HG02642 (cell line): ENCODE results near the gene MOBP.
"Not testable (repeated sequence)": the region's sequence is repeated elsewhere in the genome, so short reads cannot be mapped to it uniquely, and the experiment has no call there.

ENCODE experiments used
- ATAC-seq: cut with Tn5 transposase; IDR thresholded peaks from one replicate; pipeline ENCODE4 v1.9.1; 2021; ENCODE audit warnings: mild to moderate bottlenecking; ENCODE audit not compliant: unreplicated experiment, poor library complexity

MOBP gene, protein sequence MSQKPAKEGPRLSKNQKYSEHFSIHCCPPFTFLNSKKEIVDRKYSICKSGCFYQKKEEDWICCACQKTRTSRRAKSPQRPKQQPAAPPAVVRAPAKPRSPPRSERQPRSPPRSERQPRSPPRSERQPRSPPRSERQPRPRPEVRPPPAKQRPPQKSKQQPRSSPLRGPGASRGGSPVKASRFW

DNA sequence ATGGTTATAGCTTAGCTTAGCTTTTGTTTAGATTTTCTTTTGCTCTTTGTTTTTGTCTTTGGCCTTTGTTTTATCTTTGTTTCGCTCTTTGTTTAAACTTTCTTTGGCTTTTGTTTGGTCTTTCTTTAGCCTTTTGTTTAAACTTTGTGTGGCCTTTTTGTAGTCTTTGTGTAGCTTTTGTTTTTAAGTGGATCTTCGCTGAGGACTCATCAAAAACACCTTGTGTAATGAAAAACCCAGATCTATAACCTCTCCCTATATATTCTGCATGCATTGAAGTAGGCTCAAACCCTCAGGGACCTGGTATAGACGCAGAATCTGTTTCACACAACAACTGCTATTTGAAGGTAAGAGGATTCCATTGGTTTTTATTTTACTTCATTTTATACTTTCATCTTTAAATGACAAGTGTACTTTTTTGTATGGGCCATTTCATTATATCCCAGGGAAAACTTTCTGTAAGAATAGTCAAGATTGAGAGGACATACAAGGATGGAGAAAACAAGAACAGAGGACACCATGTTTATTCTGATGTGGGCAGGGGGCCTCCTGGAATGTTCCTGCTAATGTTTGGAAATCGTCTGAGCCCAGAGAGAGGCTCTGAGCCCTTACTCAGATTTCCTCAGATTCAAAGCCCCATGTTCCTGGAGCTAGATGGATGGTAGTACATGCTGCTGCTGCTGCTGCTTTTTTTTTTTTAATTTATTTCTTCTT is at the start of gene MOBP:
MOBP (plus strand) TSS at position 287 of the 714 bp plus-strand sequence. CDS start 34,390 bp downstream, outside the sequence.
- no peak for ATAC-seq

DNA sequence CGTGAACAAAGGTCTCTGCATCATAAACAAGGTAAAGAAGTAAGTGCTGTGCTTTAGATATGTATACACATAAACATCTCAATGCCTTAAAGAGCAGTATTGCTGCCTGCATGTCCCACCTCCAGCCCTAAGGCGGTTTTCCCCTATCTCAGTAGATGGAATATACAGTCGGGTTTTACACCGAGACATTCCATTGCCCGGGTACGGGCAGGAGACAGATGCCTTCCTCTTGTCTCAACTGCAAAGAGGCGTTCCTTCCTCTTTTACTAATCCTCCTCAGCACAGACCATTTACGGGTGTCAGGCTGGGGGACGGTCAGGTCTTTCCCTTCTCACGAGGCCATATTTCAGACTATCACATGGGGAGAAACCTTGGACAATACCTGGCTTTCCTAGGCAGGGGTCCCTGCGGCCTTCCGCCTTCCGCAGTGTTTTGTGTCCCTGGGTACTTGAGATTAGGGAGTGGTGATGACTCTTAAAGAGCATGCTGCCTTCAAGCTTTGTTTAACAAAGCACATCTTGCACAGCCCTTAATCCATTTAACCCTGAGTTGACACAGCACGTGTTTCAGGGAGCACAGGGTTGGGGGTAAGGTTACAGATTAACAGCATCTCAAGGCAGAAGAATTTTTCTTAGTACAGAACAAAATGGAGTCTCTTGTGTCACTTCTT is 48.8 kb upstream of the MOBP start:
- not testable (repeated sequence) for ATAC-seq

DNA sequence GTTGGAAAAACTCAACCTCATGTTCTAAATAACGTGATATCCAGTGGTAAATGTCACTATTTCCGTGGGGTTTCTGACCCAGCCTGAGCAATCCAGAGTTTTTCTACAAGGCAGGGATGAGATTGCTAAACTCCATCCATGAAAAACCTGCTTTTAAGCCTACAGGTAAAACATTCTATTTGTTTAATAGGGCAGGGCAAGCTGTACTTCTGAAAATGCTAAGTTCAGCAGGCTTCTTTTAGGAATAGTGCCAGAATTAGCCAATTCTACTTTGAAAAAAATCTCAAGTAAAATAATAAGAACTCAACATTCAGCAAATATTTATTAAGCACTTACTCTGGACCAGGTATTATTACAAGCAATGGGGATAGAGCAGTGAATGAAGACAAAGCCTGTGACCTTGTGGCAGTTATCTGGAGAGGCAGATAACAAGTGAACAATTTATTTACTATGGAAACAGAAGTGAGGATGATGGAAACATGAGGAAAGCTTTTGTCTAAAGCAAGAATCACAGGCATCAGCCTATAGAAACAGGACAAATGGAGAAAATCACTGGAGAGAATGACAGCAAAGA is 47.7 kb upstream of the MOBP start:
- ATAC-seq, result no peak

DNA sequence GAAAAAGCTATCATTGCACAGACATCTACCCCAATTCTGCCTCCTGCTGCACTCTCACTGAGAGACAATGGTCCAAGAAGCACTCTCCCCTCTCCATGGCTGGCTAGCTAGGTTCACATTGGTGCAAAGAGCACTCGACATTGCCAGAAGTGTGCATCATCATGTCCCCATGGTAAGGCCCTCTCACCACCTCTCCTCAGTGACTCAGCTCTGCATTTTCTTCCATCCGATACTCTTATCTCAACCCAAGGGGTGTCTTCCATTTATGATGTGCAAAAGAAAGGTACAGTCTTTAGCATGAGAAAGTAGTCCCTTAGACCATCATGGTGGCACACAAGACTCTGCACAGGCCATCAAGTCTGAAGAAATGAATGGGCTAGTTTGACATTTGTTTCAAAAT is 46.9 kb upstream of the MOBP start:
- ATAC-seq, result no peak

DNA sequence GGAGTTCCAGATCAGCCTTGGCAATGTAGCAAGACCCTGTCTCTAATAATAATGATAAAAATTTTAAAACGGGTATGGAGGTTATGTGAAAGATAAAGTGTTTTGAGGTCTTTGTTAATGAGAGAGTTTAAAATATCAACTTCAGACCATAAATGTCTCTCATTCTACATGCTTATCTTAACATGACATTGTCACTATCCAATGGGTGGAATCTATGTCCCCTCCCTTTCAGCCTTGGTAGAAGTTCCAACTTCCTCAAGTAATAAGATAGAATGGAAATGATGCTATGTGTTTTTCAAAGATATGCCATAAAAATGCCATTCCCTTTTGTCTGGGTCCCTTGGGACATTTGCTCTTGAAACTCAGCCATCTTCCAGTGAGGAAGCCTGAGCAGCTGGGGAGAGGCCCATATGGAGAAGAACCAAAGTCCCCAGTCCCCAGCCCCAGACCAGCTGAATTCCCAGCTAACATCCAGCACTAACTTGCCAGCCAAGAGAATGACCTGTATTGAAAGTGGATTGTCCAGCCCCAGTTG is 44.0 kb upstream of the MOBP start:
- no peak for ATAC-seq

DNA sequence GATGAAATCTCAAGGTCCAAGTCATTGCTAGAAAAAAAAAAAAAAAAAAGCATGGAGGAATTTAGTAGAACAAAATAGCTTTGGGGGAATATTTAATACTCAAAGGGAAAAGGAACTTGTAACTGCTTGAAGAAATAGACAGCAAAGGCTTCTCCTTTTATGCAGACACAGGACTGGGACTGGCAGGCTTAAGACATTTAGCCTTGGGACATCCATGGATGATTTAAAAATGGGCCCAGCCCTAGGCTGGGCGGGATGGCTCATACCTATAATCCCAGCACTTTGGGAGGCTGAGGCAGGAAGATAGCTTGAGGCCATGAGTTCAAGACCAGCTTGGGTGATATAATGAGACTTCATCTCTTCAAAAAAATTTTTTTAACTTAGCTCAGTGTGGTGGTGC is 41.2 kb upstream of the MOBP start:
- no peak for ATAC-seq

DNA sequence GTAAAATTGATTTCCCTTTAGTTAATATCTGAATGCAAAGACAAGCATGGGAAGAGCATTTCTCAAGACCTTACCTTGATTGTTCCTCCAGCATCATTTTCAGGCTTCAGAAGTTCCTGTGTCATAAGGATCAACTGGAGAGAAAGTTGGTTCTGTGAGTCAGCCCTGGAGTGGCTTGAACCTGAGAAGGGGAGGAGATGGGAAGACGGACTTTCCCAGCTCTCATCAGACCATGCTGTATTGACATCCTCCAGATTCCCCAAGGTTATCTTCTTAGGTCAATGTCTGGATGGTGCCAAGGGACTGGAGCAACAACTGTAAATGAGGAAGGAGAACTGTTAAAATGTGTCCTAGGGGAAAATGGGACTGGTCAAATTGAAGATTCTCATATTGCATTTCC is 40.0 kb upstream of the MOBP start:
- ATAC-seq, result no peak

DNA sequence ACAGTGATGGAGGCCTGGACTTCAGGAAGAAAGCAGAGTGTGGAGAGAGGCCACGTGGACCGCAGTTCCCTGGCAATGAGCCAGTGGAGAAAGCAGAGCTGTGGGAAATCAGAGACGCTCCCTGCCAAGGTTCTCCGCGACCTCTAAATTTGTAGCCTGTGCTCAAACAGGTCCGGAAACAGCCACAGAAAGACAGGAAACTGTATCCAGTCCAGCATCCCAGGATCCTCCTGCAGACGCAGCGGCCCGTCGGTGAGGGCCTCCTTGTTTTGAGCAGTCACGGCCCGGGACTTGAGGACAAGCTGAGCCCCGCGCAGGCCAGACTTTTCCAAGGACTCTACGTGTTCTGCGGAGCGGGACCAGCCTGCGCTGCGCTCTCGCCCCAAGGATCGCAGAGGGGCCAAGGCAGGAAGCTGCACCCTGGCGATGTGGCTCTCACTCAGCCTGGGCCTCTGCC is 38.7 kb upstream of the MOBP start:
- ATAC-seq, result no peak

DNA sequence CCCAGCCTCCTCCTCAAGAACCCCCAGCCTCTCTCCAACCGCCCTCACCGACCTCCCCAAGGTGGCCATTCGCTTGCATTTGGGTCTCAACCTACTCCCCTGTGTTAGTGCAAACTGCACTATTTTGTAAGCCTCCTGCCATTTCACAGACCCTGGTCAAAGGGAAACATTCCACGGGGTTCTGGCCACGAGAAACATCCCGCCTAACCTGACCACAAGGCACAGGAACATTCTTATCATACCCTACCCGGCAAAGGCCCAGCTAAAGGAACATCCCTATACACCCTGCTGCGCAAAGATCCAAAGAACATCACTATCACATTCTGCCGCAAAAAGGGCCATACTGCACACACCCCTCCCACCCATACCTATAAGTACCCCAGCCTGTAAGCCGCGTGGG is 38.0 kb upstream of the MOBP start:
- no peak for ATAC-seq

DNA sequence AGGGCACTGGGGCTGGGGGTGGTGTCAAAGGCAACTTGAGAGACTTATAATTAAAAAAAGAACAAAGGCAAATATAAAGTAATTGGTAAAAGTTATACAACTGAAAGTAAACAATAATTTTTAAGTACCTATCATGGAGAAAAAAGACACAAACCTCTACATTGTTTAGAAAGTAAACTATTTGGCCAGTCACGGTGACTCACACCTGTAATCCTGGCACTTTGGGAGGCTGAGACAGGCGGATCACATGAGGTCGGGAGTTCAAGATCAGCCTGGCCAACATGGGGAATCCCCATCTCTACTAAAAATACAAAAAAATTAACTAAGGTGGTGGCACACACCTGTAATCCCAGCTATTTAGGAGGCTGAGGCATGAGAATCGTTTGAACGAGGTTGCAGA is 35.1 kb upstream of the MOBP start:
- no peak for ATAC-seq

DNA sequence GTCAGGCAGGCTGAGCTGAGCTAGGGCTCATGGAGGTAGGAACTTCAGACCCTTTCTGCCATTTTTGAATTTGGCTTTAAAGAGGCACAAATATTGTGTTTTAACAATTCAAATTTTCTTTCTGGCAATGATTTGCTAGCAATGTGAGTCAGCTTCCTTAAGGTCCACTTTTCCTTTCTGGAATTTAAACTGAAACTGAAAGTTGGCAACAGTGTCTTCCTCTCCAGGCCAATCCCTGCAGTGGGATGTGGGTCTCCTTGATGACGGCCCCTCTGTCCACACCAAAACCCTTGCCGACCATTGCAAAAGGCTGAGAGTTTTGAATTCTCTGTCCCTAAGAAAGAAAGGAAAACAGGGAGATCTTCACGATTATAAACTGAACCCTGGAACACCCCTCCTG is 33.8 kb upstream of the MOBP start:
- ATAC-seq, result no peak

DNA sequence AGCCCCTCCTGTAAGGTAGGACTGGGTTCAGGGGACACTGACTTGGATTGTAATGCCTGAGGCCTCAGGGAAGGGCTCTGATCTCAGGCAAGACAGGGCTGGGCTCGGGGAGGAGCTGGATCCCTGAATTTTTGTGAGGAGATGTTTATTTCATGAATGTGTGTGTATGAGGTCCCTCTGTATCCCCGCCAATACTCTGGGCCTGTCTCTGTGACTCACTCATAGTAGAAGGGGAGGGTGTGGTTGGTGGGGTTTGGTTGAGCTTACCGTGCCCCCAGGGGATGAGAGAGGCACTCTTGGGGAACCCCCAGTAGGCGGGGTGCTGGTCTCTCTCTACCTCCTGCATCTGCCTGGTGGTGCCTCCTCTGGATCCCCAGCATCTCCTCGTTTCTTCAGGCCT is 32.9 kb upstream of the MOBP start:
- ATAC-seq, result peak; percentile 72

DNA sequence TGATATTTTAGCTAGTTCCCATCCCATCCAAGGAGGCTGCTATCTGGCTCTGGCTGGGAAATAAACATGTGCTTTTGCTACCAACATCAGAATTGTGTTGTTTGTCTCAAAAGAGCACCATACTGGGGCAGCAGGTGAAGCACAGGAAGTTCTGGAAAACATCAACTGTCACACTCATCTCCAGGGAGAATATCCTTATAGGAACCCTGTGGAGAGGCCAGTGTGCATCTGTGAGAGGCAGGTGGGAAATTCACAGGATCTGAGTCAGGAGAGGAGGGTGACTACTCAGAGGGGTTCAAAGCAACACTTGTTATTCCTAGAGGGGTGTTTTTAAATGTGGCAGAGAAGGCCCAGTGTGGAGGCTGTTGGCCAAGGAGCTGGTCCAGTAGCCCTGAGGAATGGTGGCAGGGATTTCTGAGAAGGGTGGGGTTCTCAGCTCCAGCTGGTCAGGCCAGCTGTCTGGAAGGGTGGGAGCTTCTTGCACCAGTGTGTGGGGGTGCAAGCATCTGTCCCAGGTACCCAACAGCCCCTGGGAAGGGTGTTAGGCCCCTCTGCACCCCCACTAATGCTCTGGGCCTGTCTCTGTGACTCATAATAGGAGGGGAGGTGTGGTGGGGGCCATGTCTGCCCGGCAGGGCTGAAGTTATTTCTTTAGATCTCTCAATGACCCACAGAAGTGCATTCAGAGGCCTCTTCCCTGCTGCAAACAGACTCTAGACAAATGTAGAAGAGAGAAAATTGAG is 32.3 kb upstream of the MOBP start:
- no peak for ATAC-seq

DNA sequence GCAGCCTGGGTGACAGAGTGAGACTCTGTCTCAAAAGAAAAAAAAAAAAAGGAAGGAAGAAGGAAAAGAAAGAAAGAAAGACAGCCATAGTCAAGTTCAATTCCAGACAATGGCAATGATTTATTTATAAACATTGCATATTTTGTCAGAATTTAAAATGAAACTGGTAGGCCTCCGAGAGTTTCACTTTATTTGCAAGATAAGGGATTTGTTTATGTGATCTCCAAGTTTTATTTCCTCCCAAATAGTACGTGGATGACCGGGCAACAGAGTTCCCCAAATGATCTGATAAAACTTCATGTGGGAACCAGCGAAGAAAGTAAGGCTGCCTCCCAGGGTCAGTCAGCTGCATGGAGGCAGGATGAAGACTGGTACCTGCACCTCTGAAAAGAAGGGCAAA is 28.6 kb upstream of the MOBP start:
- no peak for ATAC-seq

DNA sequence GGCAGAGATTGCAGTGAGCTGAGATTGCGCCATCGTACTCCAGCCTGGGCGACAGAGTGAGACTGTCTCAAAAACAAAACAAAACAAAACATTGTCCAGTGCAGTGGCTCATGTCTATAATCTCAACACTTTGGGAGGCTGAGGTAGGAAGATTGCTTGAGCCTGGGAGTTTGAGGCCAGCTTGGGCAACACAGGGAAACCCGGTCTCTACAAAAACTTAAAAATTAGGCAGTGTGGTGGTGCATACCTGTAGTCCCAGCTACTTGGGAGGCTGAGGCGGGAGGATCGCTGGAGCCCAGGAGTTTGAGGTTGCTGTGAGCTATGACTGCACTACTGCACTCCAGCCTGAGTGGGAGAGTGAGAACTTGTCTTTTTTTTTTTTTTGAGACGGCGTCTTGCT is 27.2 kb upstream of the MOBP start:
- no peak for ATAC-seq

DNA sequence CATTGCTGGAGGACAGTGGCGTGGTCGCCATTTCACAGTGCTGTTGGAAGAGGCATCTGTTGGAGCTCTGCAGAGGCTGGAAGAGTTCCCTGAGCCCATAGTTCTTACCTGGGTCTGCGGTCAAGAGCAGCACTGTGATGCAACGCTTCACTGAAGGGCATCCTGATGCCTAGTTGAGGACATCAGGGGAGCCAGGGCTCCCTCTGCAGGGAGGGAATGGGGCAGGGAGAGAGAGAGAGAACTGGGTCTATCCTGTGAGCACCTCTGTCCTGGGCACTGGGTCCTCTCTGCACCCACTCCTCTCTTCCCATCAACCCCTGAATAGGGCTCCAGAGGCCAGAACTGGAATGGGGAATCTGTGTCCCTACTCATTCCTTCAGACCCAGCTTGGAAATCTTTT is 23.9 kb upstream of the MOBP start:
- ATAC-seq, result no peak

DNA sequence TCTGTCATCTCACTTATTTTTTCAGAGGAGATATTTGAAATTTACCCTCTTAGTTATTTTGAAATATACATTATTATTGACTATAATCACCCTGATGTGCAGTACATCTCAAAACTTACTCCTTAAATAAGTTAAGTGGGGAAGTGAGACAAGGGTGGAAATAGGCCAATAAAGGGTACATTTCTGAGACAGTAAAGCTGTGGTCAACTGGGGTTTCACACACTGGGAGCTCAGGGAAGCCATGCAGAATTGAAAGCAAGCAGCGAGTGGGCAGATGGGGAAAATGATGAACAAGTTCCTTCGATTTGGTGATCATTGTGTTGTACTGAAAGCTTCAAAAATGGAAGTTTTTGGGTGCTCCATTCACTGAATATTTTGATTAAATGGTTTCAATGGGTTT is 21.6 kb upstream of the MOBP start:
- ATAC-seq, result no peak

DNA sequence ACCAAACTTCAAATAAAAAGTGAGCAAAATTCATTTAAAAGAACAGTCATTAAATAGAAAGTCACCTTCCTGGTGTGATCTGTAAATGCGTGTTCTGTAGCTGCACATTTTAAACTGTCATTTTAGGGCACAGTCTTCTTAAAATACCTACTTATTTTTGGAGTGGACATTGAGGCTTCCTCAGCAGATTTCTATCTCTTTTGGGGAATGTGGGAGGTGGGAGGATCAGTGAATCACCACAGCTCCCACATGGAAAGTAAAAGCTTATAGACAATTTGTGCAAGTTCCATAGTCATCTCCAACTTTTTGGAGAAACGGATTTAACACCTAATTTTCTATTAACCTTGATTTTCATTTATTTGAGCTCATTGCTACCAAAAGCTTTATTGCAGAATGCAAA is 21.0 kb upstream of the MOBP start:
- ATAC-seq, result no peak

DNA sequence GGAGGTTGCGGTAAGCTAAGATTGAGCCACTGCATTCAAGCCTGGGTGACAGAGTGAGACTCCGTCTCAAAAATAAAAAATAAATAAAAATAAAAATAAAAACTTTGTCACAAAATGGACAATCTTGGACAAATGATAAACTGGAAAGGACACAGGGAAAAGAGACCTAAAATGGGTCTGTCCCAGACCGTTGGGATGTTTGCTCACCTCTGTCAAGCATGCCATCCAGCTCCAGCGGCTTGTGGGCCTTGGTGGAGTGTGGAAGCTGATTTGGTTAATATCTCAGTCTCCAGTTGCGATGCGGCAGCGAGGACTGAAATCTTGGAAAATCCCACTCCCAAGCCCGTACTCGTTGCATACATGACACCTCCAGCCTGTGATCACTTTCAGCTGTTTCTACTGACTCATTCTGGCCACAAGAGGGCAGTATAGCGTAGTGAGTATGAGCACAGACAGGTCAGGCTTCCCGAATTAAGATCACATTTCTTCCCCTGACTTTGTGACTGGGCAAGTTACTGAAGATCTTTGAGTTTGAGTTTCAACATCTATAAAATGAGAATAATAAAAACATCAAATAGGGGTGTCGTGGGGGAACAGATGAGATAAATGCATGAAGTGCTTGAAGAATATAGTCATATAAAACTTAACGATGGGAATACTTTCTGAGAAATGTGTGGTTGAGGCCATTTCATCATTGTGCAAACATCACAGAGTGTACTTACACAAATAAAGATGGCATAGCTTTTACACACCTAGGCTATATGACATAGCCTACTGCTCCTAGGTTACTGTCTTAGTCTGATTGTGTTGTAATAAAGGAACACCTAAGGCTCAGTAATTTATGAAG is 19.6 kb upstream of the MOBP start:
- ATAC-seq, result peak; percentile 87
